Psoas muscle (tissue), 8 donors: ENCODE data around the gene DIO3. TPM values are rescaled to one million over a fixed set of nuclear protein-coding genes. Genes with fewer than 3 reads are reported as not detected.

Experiments used
- ATAC-seq, 4 donors: fragments of 200-7000 bp; cut with Tn5 transposase; one replicate each; pipeline ENCODE4 v1.9.1; 2020; ENCODE audit warnings: moderate library complexity in 3 of 4, mild to moderate bottlenecking in 2 of 4
- DNase-seq, 2 donors: peaks; one replicate each; pipeline ENCODE4 v3.0.0-alpha.2; 2020
- H3K27ac ChIP-seq: fragments of 200-600 bp; one replicate; pipeline ENCODE4 v1.8.0; 2022
- H3K27me3 ChIP-seq, 3 donors: fragments of 200-600 bp in 1 of 3; one replicate each; pipeline versions ENCODE4 v1.6.1 to v1.8.0; 2013 to 2022; ENCODE audit warnings: low read length in 2 of 3, mild to moderate bottlenecking in 2 of 3, moderate library complexity in 1 of 3; ENCODE audit not compliant: insufficient read depth in 3 of 3
- H3K36me3 ChIP-seq, 2 donors: fragments of 200-600 bp in 1 of 2; one replicate each; pipeline versions ENCODE4 v1.6.1 to v1.8.0; 2013 to 2022; ENCODE audit warnings: low read depth in 1 of 2, mild to moderate bottlenecking in 1 of 2, moderate library complexity in 1 of 2; ENCODE audit not compliant: insufficient read depth in 1 of 2
- H3K4me1 ChIP-seq: fragments of 200-600 bp; one replicate; pipeline ENCODE4 v1.8.0; 2022
- H3K4me3 ChIP-seq: fragments of 200-600 bp; one replicate; pipeline ENCODE4 v1.8.0; 2022; ENCODE audit warnings: mild to moderate bottlenecking
- H3K9me3 ChIP-seq: fragments of 200-600 bp; one replicate; pipeline ENCODE4 v1.8.0; 2022
- WGBS, 3 donors: extraction: QIAGEN DNeasy Blood & Tissue Kit; methylation state at CpG; one replicate each; pipeline versions ENCODE4 v1.1.6 to v1.1.7; 2013; 5-methylcytosine and 5-hydroxymethylcytosine counted together
- intact Hi-C, 2 donors: fragments of 100-400 bp; cut with DNase I; formaldehyde crosslinking; loops; one replicate each; pipeline versions ENCODE4 v1.11.0 to v1.14.2; 2022
- polyA plus RNA-seq, 3 donors: library from polyadenylated mRNA; stranded (reverse); fragments of 200-250 nt; gene quantifications; one replicate each; pipeline ENCODE4 v1.2.3, GENCODE V29; 2013
- total RNA-seq, 4 donors: library from RNA; stranded (reverse); fragmentation: NEBNext Ultra II Directional in 2 of 4; extraction: Animal tissue kit (Norgen Biotek cat#: 25700) in 2 of 4; gene quantifications; one replicate each; pipeline versions ENCODE4 v1.2.1 to v1.2.4, GENCODE V29; 2021 to 2023
- TF ChIP-seq, protein P1 (sequence below): fragments of 200-600 bp; IDR thresholded peaks from one replicate; pipeline ENCODE4 v1.8.0; 2022; ENCODE audit warnings: antibody characterized with exemption
- donor health status: healthy with polysubstance abuse.
- donor health status: DM: no; HTN: no; CAD: no; lungs with moderate emphysema.
- donor health status: Bipolar disorder and iron deficiency.
- donor health status: healthy.
- donor health status: DM: yes; HTN: yes; CAD: no.
- donor health status: DM: no; HTN: no; CAD: no.
- donor health status: DM: no; HTN: no; CAD: no.
- donor health status: DM: yes; HTN: yes; CAD: no.

The DIO3 gene
- total and polyA plus RNA-seq, 7 donors, result 0.30 to 1.3 (median 0.84) TPM

DNA sequence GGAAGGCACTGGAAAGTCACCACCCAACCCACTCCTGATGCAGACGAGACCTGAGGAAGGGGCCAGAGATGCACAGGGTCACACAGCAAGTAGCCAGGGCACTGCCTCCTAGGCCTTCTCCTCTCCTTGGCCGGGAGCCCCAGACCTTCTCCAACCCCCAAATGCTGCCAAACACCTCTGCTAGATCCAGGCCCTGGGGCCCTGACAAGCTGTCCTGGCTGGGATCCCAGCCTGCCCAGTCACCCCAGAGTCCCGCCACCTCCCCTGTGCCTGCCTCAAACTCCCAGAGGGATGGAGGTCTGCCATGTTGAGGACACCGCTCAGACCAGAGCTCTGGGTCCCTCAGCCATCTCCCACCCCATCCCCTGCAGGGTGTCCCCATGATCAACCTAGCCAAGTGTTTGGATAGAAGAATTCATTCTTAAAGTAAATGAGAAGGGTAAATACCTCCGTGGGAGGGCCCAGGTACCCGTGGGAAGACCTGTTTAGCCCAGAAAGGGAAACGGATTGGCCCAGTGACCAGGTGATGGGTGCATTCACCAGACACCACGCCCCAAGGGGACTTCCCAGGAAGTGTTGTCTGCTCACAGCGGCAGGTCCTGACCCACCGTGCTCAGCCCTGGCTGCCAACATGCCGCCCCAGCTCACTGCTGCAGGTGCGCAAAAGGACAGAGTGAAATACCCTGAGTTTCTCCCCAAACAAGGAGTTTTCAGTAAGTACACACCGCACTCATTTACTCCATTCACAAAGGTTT is 4.6 kb upstream of the DIO3 start:
- Histone ChIP-seq H3K27me3 (peaks cover 0 to 57% (median 14%) of the 10 kb centered on the region in 3 donors), H3K4me1 (no peaks in the 10 kb centered on the region), H3K9me3 (peaks cover 5% of the 10 kb centered on the region), H3K4me3 (no peak overlapping the region), H3K27ac (no peak overlapping the region), H3K36me3 (no peaks in the 10 kb centered on the region)
- TF ChIP-seq, protein P1, sequence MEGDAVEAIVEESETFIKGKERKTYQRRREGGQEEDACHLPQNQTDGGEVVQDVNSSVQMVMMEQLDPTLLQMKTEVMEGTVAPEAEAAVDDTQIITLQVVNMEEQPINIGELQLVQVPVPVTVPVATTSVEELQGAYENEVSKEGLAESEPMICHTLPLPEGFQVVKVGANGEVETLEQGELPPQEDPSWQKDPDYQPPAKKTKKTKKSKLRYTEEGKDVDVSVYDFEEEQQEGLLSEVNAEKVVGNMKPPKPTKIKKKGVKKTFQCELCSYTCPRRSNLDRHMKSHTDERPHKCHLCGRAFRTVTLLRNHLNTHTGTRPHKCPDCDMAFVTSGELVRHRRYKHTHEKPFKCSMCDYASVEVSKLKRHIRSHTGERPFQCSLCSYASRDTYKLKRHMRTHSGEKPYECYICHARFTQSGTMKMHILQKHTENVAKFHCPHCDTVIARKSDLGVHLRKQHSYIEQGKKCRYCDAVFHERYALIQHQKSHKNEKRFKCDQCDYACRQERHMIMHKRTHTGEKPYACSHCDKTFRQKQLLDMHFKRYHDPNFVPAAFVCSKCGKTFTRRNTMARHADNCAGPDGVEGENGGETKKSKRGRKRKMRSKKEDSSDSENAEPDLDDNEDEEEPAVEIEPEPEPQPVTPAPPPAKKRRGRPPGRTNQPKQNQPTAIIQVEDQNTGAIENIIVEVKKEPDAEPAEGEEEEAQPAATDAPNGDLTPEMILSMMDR, result no peak
- DNase-seq (peak; percentile 9 to 30), ATAC-seq (no peak)
- intact Hi-C loops, result no loop called here
- WGBS, 3 donors, result 70 to 86% (median 83%) methylated on average over 12 to 13 of the region's 13 CpGs

DNA sequence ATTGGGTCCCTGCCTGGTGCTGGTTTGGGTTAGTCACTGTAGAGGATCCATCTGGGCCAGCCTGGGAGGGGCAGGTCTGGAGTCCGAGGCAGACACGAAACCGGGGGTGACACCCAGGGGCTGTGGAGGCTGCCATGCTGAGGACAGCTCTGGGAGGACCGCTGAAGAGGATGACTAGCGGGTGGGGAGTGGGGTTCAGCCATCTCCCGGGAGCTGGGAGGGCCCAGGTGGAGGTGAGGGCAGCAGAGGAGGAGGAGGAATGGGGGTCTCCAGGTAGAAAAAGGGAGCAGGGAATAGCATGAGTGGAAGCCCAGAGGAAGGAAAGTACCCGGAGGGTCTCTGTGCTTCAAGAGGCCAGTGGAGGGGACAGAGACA is 4.0 kb upstream of the DIO3 start:
- DNase-seq, result peak; percentile 10 to 41
- intact Hi-C loops, result no loop called here
- WGBS, 3 donors, result 71 to 82% (median 80%) methylated on average over 7 of the region's 7 CpGs
- H3K9me3 ChIP-seq, result peaks cover 8% of the 10 kb centered on the region
- no peaks in the 10 kb centered on the region for H3K36me3 ChIP-seq
- TF ChIP-seq, protein P1, result no peak
- no peak for ATAC-seq
- H3K4me3 ChIP-seq, result no peak overlapping the region
- peaks cover 0 to 63% (median 19%) of the 10 kb centered on the region in 3 donors for H3K27me3 ChIP-seq
- H3K4me1 ChIP-seq, result no peaks in the 10 kb centered on the region
- H3K27ac ChIP-seq, result no peak overlapping the region

DNA sequence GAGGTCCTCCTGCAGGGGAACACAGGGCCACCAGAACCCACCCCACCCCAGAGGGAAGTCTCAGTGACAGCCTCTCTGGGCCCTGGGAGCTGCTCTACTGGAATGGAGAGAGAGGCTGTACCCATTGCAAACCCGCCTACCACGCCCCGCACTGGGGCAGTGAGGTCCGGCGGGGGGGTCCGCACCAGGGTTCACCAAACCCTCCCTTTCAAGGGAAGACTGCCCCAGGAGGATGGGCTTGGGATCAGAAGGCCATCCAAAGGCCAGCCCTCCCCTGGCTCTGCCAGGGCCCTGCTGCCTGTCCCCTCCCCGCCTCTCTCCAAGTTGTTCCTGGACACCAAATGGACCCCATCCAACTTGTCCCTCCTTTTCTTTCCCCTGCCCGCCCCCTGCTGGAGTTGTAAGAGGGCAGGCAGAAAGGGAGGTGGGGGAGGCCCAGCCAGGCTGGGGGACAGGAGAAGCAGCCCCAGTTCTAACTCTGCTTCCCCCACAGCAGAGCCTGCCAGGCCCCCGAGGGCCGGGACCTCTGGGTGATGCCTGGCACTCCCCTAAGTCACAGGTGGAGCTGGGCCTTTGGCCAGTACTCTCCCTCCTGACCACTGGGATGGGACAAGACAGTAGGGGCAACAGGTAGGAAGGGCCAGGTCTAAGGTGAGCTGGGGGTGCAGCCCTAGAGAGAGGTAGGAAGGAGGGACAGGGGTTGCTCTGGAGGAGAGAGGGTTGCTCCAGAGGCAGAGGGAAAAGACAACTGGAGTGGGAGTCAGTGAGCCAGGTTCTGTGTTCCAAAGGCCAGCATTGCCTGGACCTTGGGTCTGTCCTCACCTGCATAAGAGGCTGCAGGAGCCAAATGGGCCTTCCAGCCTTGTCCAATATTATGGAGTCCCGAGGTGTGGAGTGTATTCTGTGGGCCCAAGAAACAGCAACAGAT is 3.2 kb upstream of the DIO3 start:
- Histone ChIP-seq H3K36me3 (no peaks in the 10 kb centered on the region), H3K27me3 (peaks cover 0 to 71% (median 26%) of the 10 kb centered on the region in 3 donors), H3K9me3 (peaks cover 8% of the 10 kb centered on the region), H3K4me3 (no peak overlapping the region), H3K4me1 (no peaks in the 10 kb centered on the region), H3K27ac (no peak overlapping the region)
- ATAC-seq (peak in 2 of 4 donors; percentile 38 to 61), DNase-seq (peak; percentile 41 to 73)
- 44 to 76% (median 62%) methylated on average over 11 of the region's 11 CpGs for WGBS, 3 donors
- TF ChIP-seq, protein P1, result peak; percentile 5
- intact Hi-C loops, result no loop called here

DNA sequence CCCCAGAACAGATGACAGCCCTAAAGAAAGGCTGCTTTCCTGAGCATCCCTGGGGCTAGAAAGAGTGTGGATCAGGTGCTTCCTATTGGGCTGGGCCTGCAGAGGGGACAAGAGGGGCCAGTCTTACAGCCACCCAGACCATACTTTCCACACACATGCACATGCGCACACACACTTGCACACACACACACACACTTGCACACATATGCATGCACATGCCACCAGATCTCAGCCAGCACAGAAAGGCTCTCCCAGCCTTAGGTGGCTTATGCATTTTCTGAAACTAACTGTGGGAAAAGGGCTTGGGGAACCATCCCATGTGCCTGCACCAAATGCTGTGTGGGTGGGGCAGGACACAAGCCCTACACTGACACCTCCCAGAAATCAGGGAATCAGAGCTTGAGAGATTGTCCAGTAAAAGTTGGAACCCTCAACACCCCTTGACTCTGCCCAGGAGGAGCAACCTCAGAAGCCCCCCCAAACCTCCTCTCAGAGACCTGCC is 2.5 kb upstream of the DIO3 start:
- no peaks in the 10 kb centered on the region for H3K36me3 ChIP-seq
- peak overlapping the region; percentile 55 for H3K4me3 ChIP-seq
- H3K9me3 ChIP-seq, result peaks cover 8% of the 10 kb centered on the region
- H3K4me1 ChIP-seq, result no peaks in the 10 kb centered on the region
- intact Hi-C loops, result no loop called here
- no peak overlapping the region for H3K27ac ChIP-seq
- peaks cover 0 to 78% (median 30%) of the 10 kb centered on the region in 3 donors for H3K27me3 ChIP-seq
- WGBS, 3 donors, result 91 to 100% (median 100%) methylated on average over 1 of the region's 1 CpG
- TF ChIP-seq, protein P1, result no peak
- ATAC-seq (no peak), DNase-seq (peak; percentile 5 to 34)
